ENCODE measurements around the gene NOL4.
A peak's percentile ranks its signal among the peaks of the same experiment; 100 is the strongest.
"Not testable (repeated sequence)": the region's sequence is repeated elsewhere in the genome, so short reads cannot be mapped to it uniquely, and the experiment has no call there.

Gene NOL4

GRCh38 chr18:34224423-34225217, at the start of gene NOL4:
NOL4 (minus strand) TSS chr18:34224913; CDS start chr18:34223253, 1,660 bp downstream.
- DNase-seq, result peak; percentile 98

- DNase-seq, result not testable (repeated sequence)
Measured at GRCh38 chr18:34266029-34266428, 41.3 kb upstream of the NOL4 start.

- no peak for DNase-seq
Measured at GRCh38 chr18:34261865-34262780, 37.4 kb upstream of the NOL4 start.

GRCh38 chr18:34258176-34258575, 33.5 kb upstream of the NOL4 start:
- DNase-seq, result no peak

GRCh38 chr18:34251919-34252318, 27.2 kb upstream of the NOL4 start:
- no peak for DNase-seq

- DNase-seq, result no peak
Measured at GRCh38 chr18:34248727-34249126, 24.0 kb upstream of the NOL4 start.

GRCh38 chr18:34242739-34243138, 18.0 kb upstream of the NOL4 start:
- no peak for DNase-seq

- not testable (repeated sequence) for DNase-seq
Measured at GRCh38 chr18:34233781-34234388, 9.2 kb upstream of the NOL4 start.

- no peak for DNase-seq
Measured at GRCh38 chr18:34225218-34225553, 473 bp upstream of the NOL4 start.

- no peak for DNase-seq
Measured at GRCh38 chr18:34223893-34224422, 755 bp downstream of the NOL4 start.

GRCh38 chr18:34223164-34223892, 1.4 kb downstream of the NOL4 start:
- peak; percentile 23 for DNase-seq

- DNase-seq, result peak; percentile 48
Measured at GRCh38 chr18:34222307-34223163, 2.2 kb downstream of the NOL4 start.

- DNase-seq, result peak; percentile 29
Measured at GRCh38 chr18:34221971-34222306, 2.8 kb downstream of the NOL4 start.

GRCh38 chr18:34220081-34220815, 4.5 kb downstream of the NOL4 start:
- peak; percentile 39 for DNase-seq

GRCh38 chr18:34219651-34220050, 5.1 kb downstream of the NOL4 start:
- no peak for DNase-seq

- DNase-seq, result no peak
Measured at GRCh38 chr18:34212511-34212910, 12.2 kb downstream of the NOL4 start.

GRCh38 chr18:34207344-34207851, 17.3 kb downstream of the NOL4 start:
- DNase-seq, result no peak

- no peak for DNase-seq
Measured at GRCh38 chr18:34203866-34204265, 20.8 kb downstream of the NOL4 start.

GRCh38 chr18:34196256-34196655, 28.5 kb downstream of the NOL4 start:
- DNase-seq, result no peak

- DNase-seq, result no peak
Measured at GRCh38 chr18:34194239-34194638, 30.5 kb downstream of the NOL4 start.

Data from NCI-H1436 (cell line).